Measurements from ENCODE around the gene CIAO2A.
"Not testable (repeated sequence)": the region's sequence is repeated elsewhere in the genome, so short reads cannot be mapped to it uniquely, and the experiment has no call there.

The CIAO2A gene

GRCh38 chr15:64071931-64072765, 21.5 kb downstream of the CIAO2A start:
- TF ChIP-seq GATA1 (IDR thresholded peaks at IDR 0.05; ENCODE audit: low read depth, low read length), result no peak
- no peak for TF ChIP-seq POLR2A (IDR thresholded peaks at IDR 0.05; ENCODE audit: low read length)
- no peak for DNase-seq

- peak; percentile 29 to 51 for DNase-seq
- no peak for TF ChIP-seq POLR2A (IDR thresholded peaks at IDR 0.05; ENCODE audit: low read length)
- no peak for TF ChIP-seq GATA1 (IDR thresholded peaks at IDR 0.05; ENCODE audit: low read depth, low read length)
These were observed 22.4 kb downstream of the CIAO2A start for GRCh38 chr15:64070965-64071851.

- no peak for TF ChIP-seq GATA1 (IDR thresholded peaks at IDR 0.05; ENCODE audit: low read depth, low read length)
- no peak for TF ChIP-seq POLR2A (IDR thresholded peaks at IDR 0.05; ENCODE audit: low read length)
- peak in 1 of 2 experiments; percentile 10 for DNase-seq
These were observed 23.5 kb downstream of the CIAO2A start for GRCh38 chr15:64070106-64070505.

- no peak for DNase-seq
- no peak for TF ChIP-seq POLR2A (IDR thresholded peaks at IDR 0.05; ENCODE audit: low read length)
- no peak for TF ChIP-seq GATA1 (IDR thresholded peaks at IDR 0.05; ENCODE audit: low read depth, low read length)
These were observed 25.5 kb downstream of the CIAO2A start for GRCh38 chr15:64068133-64068532.

- peak; percentile 56 to 78 for DNase-seq
- TF ChIP-seq GATA1 (IDR thresholded peaks at IDR 0.05; ENCODE audit: low read depth, low read length) (no peak), POLR2A (IDR thresholded peaks at IDR 0.05; ENCODE audit: low read length) (no peak)
These were observed 26.0 kb downstream of the CIAO2A start for GRCh38 chr15:64067564-64068030.

- DNase-seq, result no peak
- TF ChIP-seq POLR2A (IDR thresholded peaks at IDR 0.05; ENCODE audit: low read length), result no peak
- no peak for TF ChIP-seq GATA1 (IDR thresholded peaks at IDR 0.05; ENCODE audit: low read depth, low read length)
These were observed 27.2 kb downstream of the CIAO2A start for GRCh38 chr15:64066451-64066850.

- no peak for TF ChIP-seq GATA1 (IDR thresholded peaks at IDR 0.05; ENCODE audit: low read depth, low read length)
- TF ChIP-seq POLR2A (IDR thresholded peaks at IDR 0.05; ENCODE audit: low read length), result no peak
- DNase-seq, result no peak
These were observed 32.9 kb downstream of the CIAO2A start for GRCh38 chr15:64060716-64061115.

GRCh38 chr15:64059104-64059503, 34.5 kb downstream of the CIAO2A start:
- DNase-seq, result not testable (repeated sequence)

- DNase-seq, result peak in 1 of 2 experiments; percentile 10
- TF ChIP-seq POLR2A (IDR thresholded peaks at IDR 0.05; ENCODE audit: low read length), result no peak
- TF ChIP-seq GATA1 (IDR thresholded peaks at IDR 0.05; ENCODE audit: low read depth, low read length), result no peak
These were observed 35.4 kb downstream of the CIAO2A start for GRCh38 chr15:64058279-64058678.

GRCh38 chr15:64053674-64054073, 40.0 kb downstream of the CIAO2A start:
- not testable (repeated sequence) for DNase-seq

- TF ChIP-seq POLR2A (IDR thresholded peaks at IDR 0.05; ENCODE audit: low read length) (no peak), GATA1 (IDR thresholded peaks at IDR 0.05; ENCODE audit: low read depth, low read length) (no peak)
- DNase-seq, result no peak
These were observed 40.6 kb downstream of the CIAO2A start for GRCh38 chr15:64052925-64053491.

GRCh38 chr15:64051407-64052259, 42.0 kb downstream of the CIAO2A start:
- TF ChIP-seq POLR2A (IDR thresholded peaks at IDR 0.05; ENCODE audit: low read length) (no peak), GATA1 (IDR thresholded peaks at IDR 0.05; ENCODE audit: low read depth, low read length) (no peak)
- no peak for DNase-seq

- TF ChIP-seq POLR2A (IDR thresholded peaks at IDR 0.05; ENCODE audit: low read length) (no peak), GATA1 (IDR thresholded peaks at IDR 0.05; ENCODE audit: low read depth, low read length) (no peak)
- no peak for DNase-seq
These were observed 42.6 kb downstream of the CIAO2A start for GRCh38 chr15:64051093-64051402.

Measured in erythroblast (primary cell).